HG02938 (cell line): Measurements from ENCODE around the gene TSTD2.

ENCODE experiments used
- ATAC-seq: cut with Tn5 transposase; IDR thresholded peaks from one replicate; pipeline ENCODE4 v1.9.1; 2021; ENCODE audit warnings: mild to moderate bottlenecking, moderate library complexity; ENCODE audit not compliant: unreplicated experiment

Gene TSTD2

DNA sequence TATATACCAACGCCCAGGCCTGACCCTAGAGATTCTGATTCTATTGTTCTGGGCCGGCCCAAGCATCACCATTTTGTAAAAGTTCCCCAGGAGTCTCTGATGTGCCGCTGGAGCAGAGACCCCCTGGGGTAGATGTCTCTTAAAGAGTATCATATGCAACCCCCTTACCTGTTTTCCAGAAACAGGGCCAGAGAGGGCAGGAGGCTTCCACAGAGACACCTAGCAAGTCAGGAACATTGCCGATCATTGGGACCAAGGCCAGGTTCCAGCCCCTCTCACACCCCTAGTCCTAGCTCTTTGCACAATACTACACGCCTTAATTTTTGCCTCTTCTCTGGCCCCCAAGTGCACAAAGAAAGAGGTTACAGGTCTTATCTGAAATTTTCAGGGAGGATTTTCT is 67.9 kb downstream of the TSTD2 start:
- ATAC-seq = no peak

GRCh38 chr9:97564291-97565175 is 68.6 kb downstream of the TSTD2 start:
- no peak for ATAC-seq

- no peak for ATAC-seq
Measured at GRCh38 chr9:97563458-97564135, 69.6 kb downstream of the TSTD2 start.

DNA sequence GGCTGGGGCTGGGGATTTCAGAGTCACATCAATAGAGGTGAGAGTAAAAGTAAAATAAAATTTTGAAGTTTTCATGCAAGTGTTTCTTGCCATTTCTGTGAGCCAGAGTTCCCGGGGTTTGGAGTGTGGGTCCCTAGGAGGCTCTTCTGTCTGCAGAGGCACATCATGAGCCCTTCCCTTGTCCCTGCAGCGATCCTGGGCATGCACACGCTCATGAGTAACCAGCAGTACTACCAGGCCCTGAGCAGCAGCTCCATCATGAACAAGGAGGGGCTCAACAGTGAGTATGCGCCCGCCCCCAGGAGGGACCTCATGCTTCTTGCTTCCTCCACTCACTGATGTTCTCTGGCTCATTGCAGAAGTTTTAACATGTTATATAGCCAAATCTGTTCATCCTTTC is 70.6 kb downstream of the TSTD2 start:
- no peak for ATAC-seq

- ATAC-seq = no peak
Measured at GRCh38 chr9:97561501-97561900, 71.7 kb downstream of the TSTD2 start.

- ATAC-seq = no peak
Measured at GRCh38 chr9:97560851-97561250, 72.3 kb downstream of the TSTD2 start.

- ATAC-seq = no peak
Measured at GRCh38 chr9:97560154-97560553, 73.0 kb downstream of the TSTD2 start.

- ATAC-seq = no peak
Measured at GRCh38 chr9:97559111-97559514, 74.1 kb downstream of the TSTD2 start.

DNA sequence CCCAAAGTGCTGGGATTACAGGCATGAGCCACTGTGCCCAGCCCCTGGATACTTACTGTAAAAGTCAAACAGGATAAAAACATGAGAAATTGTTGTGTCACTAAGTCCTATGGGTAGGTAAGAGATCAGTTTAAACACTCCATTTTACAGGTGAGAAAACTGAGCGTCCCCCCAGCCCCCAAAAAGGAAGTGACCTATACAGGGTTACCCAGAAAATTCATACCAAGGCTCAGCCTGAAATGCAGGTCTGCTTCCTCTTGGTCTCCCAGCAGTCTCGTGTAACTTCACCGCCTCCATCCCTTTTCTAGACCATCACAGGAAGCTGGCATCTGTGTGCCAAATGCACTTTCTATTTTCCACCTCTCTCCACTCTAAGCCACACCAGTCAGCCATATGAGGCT is 74.5 kb downstream of the TSTD2 start:
- no peak for ATAC-seq

DNA sequence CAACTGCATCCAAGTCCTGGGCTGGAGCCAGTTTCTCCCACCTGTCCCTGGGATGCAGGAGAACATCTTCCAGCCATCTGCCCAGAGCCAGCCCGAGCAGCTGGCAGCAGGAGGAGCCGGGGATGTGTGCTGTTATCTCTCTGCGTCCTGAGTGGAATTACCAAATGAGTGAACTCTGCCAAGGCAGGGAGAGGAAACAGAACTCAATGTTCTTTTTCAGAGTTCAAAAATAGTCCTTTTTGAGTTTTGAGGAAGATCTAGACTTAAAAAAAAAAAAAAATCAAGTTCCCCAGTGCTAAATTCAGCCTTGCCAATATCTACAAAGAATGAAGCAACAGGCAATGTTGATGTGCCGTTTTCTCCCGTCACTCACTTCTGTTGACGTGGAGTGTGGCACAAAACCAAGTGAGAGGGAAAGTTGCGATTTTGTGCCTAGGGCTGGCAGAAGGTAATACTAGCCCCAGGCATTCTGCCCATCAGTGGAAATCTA is 75.5 kb downstream of the TSTD2 start:
- ATAC-seq = no peak

DNA sequence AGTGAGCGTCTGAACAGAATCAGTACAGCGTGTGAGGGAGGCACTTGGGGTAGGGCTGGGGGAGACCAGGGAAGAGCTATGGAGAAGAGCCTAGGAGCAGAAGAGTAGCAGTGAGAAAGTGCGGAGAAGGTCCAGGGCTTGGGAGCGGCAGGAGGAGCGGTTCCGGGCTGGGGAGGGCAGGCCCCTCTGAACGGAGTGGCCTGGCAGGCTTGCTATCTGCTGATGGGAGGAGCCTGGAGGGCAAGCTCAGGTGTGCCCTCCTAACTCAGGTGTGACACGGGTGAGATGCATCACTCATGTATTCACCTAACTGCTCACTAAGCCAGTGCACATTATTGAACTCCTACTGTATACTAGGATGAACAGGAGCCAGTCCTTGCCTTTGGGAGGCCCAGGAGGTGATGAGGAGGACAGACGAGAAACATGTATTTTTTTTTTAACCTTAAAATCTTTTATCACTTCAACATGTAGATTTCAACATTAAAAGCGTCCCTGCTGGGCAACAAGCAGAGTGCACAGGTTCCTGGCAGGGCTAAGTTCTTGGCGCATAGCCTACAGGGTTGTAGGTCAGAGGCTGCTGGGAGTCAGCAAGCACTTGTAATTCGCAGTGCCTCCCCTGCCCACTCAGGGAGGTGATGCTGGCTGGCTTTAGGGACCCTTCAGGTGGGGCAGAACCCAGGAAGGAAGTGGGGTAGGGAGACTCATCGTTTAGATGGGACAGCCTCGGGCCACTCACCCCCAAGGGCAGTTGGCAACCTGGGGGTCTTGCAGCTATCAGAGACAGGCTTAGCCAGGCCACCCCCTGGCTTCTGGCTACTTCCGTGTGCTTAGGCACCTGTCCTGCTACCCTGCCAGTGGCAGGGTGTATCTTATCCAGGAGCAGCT is 76.2 kb downstream of the TSTD2 start:
- no peak for ATAC-seq

DNA sequence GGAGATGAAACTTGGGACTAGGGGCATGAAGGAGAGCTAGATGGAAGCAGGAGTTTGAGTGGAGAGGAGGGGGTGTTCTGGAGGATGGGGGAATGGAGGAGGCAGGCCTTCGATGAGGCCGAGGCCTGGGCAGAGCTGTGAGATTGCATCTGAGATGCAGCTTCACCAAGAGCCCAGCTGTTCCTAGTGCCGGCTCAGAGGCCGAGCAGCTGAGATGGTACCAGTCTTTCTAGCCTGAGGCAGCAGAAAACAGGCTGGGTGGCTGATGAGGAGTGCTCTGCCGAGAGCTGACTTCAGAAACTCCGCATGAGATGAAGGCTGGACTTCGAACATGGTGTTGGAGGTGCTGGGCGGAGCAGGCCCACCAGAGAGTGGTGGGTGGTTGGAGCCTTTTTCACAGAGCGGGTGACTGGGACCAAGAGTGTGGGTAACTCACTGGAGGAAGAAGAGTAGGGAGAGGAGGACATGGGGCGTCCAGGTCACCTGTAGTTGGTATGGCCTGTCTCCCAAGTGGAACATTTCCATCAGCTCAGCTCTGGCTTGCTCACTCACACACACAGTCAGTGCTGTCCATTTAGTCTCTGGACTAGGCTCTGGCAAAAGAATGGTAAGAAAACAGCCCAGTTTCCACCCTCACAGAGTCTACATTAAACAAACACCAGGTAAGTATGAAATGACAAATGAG is 77.0 kb downstream of the TSTD2 start:
- no peak for ATAC-seq

DNA sequence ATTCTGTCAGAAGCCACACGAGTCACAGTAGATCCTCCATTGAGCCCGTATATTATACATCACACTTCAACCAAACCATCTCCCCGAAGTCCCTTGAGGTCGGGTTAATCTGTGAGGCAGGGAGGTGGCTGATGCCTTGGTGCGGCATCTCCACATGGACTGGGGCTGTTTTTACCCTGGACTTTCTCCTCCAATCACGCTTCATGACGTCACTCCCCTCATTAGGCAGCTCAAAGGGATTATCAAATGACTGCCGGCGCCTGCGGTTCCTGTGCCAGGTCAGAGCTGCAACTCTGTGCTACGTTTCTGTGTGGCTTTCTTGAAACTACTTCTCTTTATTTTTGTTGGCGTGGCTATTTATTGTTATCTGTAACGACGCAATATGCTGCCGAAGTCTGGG is 78.0 kb downstream of the TSTD2 start:
- ATAC-seq = no peak

GRCh38 chr9:97554566-97555075 is 78.5 kb downstream of the TSTD2 start:
- no peak for ATAC-seq

GRCh38 chr9:97553841-97554240 is 79.3 kb downstream of the TSTD2 start:
- no peak for ATAC-seq

- no peak for ATAC-seq
Measured at GRCh38 chr9:97553141-97553540, 80.0 kb downstream of the TSTD2 start.

DNA sequence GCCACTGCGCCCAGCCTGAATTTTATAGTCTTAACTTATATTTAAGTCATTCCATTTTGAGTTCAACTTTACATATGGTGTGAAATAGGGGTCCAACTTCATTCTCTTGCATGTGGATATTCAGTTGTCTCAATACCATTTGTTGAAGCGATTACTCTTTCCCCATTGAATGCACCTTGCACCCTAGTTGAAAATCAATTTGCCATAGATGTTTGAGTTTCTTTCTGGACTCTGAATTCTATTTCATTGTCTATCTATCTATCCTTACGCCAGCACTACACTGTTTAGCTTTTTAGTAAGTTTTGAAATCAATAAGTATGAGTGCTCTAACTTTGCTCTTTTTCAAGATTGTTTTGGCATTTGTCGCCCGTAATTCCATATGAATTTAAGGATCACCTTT is 81.9 kb downstream of the TSTD2 start:
- ATAC-seq = no peak

GRCh38 chr9:97550386-97550785 is 82.8 kb downstream of the TSTD2 start:
- ATAC-seq = no peak
